Measurements from ENCODE around the gene B4GALNT3. TPM values are rescaled to one million over a fixed set of nuclear protein-coding genes. Genes with fewer than 3 reads are reported as not detected.

Gene B4GALNT3
- total and polyA plus RNA-seq, 2 donors (not counting 1 experiment from before 2014, with no cell fraction given), result not detected

- no peaks in the 10 kb centered on the region for H3K79me2 ChIP-seq (ENCODE audit: control insufficient read depth, insufficient read depth, low read length)
- no peaks in the 10 kb centered on the region for H4K20me1 ChIP-seq (ENCODE audit: control insufficient read depth, extremely low read depth, insufficient read depth, low read length)
- peaks cover 3% of the 10 kb centered on the region for H3K27me3 ChIP-seq (ENCODE audit: control insufficient read depth, insufficient read depth, low read length)
- H3K36me3 ChIP-seq (ENCODE audit: control insufficient read depth, insufficient read depth, low read length), result no peaks in the 10 kb centered on the region
- H3K4me3 ChIP-seq (replicated peaks in 1 of 4; ENCODE audit: control extremely low read depth in 1 of 4, insufficient read depth in 1 of 4, low read depth in 3 of 4, low read length in 4 of 4), result no peak overlapping the region
- no peaks in the 10 kb centered on the region for H3K9me3 ChIP-seq (ENCODE audit: control insufficient read depth, insufficient read depth, low read depth, low read length)
- H3K4me2 ChIP-seq (ENCODE audit: extremely low read depth, insufficient read depth, low read length), result no peak overlapping the region
- peak in 1 of 2 donors; percentile 87 for DNase-seq (ENCODE audit: low read depth in 2 of 2)
- no peak overlapping the region for H3K27ac ChIP-seq (ENCODE audit: insufficient read depth, low read length)
- TF ChIP-seq EZH2 (IDR thresholded peaks at IDR 0.05; ENCODE audit: low read length, missing control alignments) (no peak), CTCF (conservative IDR thresholded peaks at IDR 0.05 in 1 of 2, IDR thresholded peaks at IDR 0.05 in 1 of 2; ENCODE audit: low read depth in 1 of 2, low read length in 2 of 2) (no peak)
- no peak overlapping the region for H2AFZ ChIP-seq (ENCODE audit: low read length)
- no peaks in the 10 kb centered on the region for H3K4me1 ChIP-seq (ENCODE audit: control insufficient read depth, extremely low read depth, insufficient read depth, low read length)
- no peak overlapping the region for H3K9ac ChIP-seq (ENCODE audit: insufficient read depth, low read length)
Measured at GRCh38 chr12:468671-469389, 9.1 kb downstream of the B4GALNT3 start.

DNA sequence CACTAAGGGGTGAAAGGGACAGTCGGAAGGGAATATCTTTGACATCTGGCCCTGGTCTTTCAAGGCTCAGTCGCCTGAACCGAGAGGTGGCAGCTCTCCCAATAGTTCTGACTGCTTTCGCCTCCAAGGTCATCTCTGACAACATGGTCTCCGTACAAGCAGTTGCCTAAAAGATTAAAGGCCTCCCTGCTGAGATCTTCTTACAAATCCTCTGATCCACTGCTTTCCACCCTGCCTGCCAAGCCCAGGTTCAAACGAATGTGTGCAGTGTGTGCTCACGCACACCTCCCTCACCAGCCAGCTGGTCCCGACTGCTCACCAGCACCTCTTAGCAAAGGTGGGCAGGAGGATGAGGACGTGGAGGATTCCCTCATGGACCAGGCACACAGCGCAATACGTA is 10.4 kb downstream of the B4GALNT3 start:
- no peaks in the 10 kb centered on the region for H3K36me3 ChIP-seq (ENCODE audit: control insufficient read depth, insufficient read depth, low read length)
- H3K79me2 ChIP-seq (ENCODE audit: control insufficient read depth, insufficient read depth, low read length), result no peaks in the 10 kb centered on the region
- H3K9ac ChIP-seq (ENCODE audit: insufficient read depth, low read length), result no peak overlapping the region
- no peaks in the 10 kb centered on the region for H3K9me3 ChIP-seq (ENCODE audit: control insufficient read depth, insufficient read depth, low read depth, low read length)
- peaks cover 3% of the 10 kb centered on the region for H3K27me3 ChIP-seq (ENCODE audit: control insufficient read depth, insufficient read depth, low read length)
- H4K20me1 ChIP-seq (ENCODE audit: control insufficient read depth, extremely low read depth, insufficient read depth, low read length), result no peaks in the 10 kb centered on the region
- no peak for DNase-seq (ENCODE audit: low read depth in 2 of 2)
- no peak overlapping the region for H3K4me2 ChIP-seq (ENCODE audit: extremely low read depth, insufficient read depth, low read length)
- H3K27ac ChIP-seq (ENCODE audit: insufficient read depth, low read length), result no peak overlapping the region
- H3K4me3 ChIP-seq (replicated peaks in 1 of 4; ENCODE audit: control extremely low read depth in 1 of 4, insufficient read depth in 1 of 4, low read depth in 3 of 4, low read length in 4 of 4), result no peak overlapping the region
- H2AFZ ChIP-seq (ENCODE audit: low read length), result no peak overlapping the region
- no peaks in the 10 kb centered on the region for H3K4me1 ChIP-seq (ENCODE audit: control insufficient read depth, extremely low read depth, insufficient read depth, low read length)
- no peak for TF ChIP-seq CTCF (conservative IDR thresholded peaks at IDR 0.05 in 1 of 2, IDR thresholded peaks at IDR 0.05 in 1 of 2; ENCODE audit: low read depth in 1 of 2, low read length in 2 of 2)
- TF ChIP-seq EZH2 (IDR thresholded peaks at IDR 0.05; ENCODE audit: low read length, missing control alignments), result no peak

GRCh38 chr12:473198-473597 is 13.5 kb downstream of the B4GALNT3 start:
- no peak overlapping the region for H3K27ac ChIP-seq (ENCODE audit: insufficient read depth, low read length)
- no peak overlapping the region for H3K9ac ChIP-seq (ENCODE audit: insufficient read depth, low read length)
- H2AFZ ChIP-seq (ENCODE audit: low read length), result no peak overlapping the region
- no peak overlapping the region for H3K4me3 ChIP-seq (replicated peaks in 1 of 4; ENCODE audit: control extremely low read depth in 1 of 4, insufficient read depth in 1 of 4, low read depth in 3 of 4, low read length in 4 of 4)
- H3K79me2 ChIP-seq (ENCODE audit: control insufficient read depth, insufficient read depth, low read length), result no peaks in the 10 kb centered on the region
- no peaks in the 10 kb centered on the region for H3K36me3 ChIP-seq (ENCODE audit: control insufficient read depth, insufficient read depth, low read length)
- no peak for DNase-seq (ENCODE audit: low read depth in 2 of 2)
- H3K4me1 ChIP-seq (ENCODE audit: control insufficient read depth, extremely low read depth, insufficient read depth, low read length), result no peaks in the 10 kb centered on the region
- no peak for TF ChIP-seq CTCF (conservative IDR thresholded peaks at IDR 0.05 in 1 of 2, IDR thresholded peaks at IDR 0.05 in 1 of 2; ENCODE audit: low read depth in 1 of 2, low read length in 2 of 2)
- TF ChIP-seq EZH2 (IDR thresholded peaks at IDR 0.05; ENCODE audit: low read length, missing control alignments), result no peak
- H4K20me1 ChIP-seq (ENCODE audit: control insufficient read depth, extremely low read depth, insufficient read depth, low read length), result no peaks in the 10 kb centered on the region
- H3K4me2 ChIP-seq (ENCODE audit: extremely low read depth, insufficient read depth, low read length), result no peak overlapping the region
- peaks cover 5% of the 10 kb centered on the region for H3K27me3 ChIP-seq (ENCODE audit: control insufficient read depth, insufficient read depth, low read length)
- no peaks in the 10 kb centered on the region for H3K9me3 ChIP-seq (ENCODE audit: control insufficient read depth, insufficient read depth, low read depth, low read length)

Data from fibroblast of lung (primary cell).